Thoracic aorta (tissue), 2 donors: Measurements from ENCODE around the gene TAF11. TPM values are rescaled to one million over a fixed set of nuclear protein-coding genes. Genes with fewer than 3 reads are reported as not detected.

Source experiments
- ATAC-seq: fragments of 150-250 bp; one replicate; pipeline ENCODE4 v1.8.0; 2017; ENCODE audit warnings: low read depth; ENCODE audit not compliant: insufficient number of reproducible peaks, low FRiP score
- DNase-seq: peaks from one replicate; pipeline ENCODE4 v3.0.0-alpha.2; 2020; ENCODE audit warnings: low spot score
- H3K27ac ChIP-seq, 2 donors: fragments of 200-600 bp; sonication (generic); 1 replicate in 1 of 2; 2 replicates in 1 of 2; pipeline ENCODE4 v1.5.1; 2016; ENCODE audit warnings: mild to moderate bottlenecking in 2 of 2, moderate library complexity in 2 of 2
- H3K27me3 ChIP-seq: fragments of 200-600 bp; sonication (generic); replicated peaks from 2 replicates; pipeline ENCODE4 v1.6.0; 2016; ENCODE audit warnings: mild to moderate bottlenecking; ENCODE audit not compliant: insufficient read depth
- H3K36me3 ChIP-seq: fragments of 200-600 bp; sonication (generic); one replicate; pipeline ENCODE4 v1.5.1; 2016
- H3K4me1 ChIP-seq, 2 donors: fragments of 200-600 bp; sonication (generic); 1 replicate in 1 of 2; 2 replicates in 1 of 2; pipeline versions ENCODE4 v1.5.1 to v1.6.0; 2016; ENCODE audit warnings: low read depth in 2 of 2, mild to moderate bottlenecking in 1 of 2; ENCODE audit not compliant: control insufficient read depth in 1 of 2
- H3K4me3 ChIP-seq: fragments of 200-600 bp; sonication (generic); 2 replicates; pipeline ENCODE4 v1.5.1; 2016; ENCODE audit warnings: mild to moderate bottlenecking
- H3K9me3 ChIP-seq: fragments of 200-600 bp; sonication (generic); 2 replicates; pipeline ENCODE4 v1.5.1; 2016
- total RNA-seq, 2 donors: library from RNA; depleted of rRNA; stranded (reverse); fragments of >200 nt; gene quantifications; one replicate each; pipeline versions ENCODE4 v1.1.0 to v1.2.3, GENCODE V29; 2016
- TF ChIP-seq, protein P1 (sequence below): fragments of 200-600 bp; sonication (generic); IDR thresholded peaks from one replicate; pipeline ENCODE4 v1.5.1; 2019; ENCODE audit warnings: antibody characterized with exemption

Gene TAF11
- total RNA-seq, 2 donors from 2014 or later, result 15.8 to 33.2 TPM

DNA sequence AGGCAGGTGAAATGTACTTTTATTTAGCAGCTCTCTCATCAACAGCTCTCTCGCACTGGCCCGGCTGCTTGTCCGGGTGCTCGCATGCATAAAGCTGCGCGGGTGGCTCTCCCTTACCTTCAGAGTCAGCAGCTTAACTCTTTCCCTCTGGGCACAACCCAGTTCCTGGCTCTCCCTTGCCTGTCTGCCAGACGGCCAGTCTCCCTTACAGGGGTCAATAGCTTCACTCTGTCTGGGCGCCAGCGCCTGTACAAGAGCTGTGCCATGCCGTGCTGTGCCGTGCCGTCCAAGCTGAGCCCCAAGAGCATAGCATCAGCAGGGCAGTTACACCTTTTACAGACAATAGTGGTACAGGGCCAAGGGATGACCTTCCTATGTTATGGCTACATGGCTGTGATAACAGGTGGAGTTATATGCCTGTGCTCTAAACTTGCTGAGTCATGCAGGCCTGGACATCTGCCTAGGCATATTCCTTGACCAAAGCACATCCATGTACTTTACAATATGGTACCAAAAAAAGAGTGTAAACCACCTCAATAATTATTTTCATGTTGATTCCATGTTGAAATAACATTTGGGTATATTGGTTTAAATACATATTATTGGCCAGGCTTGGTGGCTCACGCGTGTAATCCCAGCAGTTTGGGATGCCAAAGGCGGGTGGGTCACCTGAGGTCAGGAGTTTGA is 48.0 kb downstream of the TAF11 start:
- Histone ChIP-seq H3K27me3 (no peaks in the 10 kb centered on the region), H3K36me3 (peaks cover 21% of the 10 kb centered on the region), H3K27ac (no peak overlapping the region), H3K4me3 (no peak overlapping the region), H3K9me3 (no peaks in the 10 kb centered on the region), H3K4me1 (no peaks in the 10 kb centered on the region)
- no peak for DNase-seq
- ATAC-seq, result no peak
- TF ChIP-seq, protein P1, sequence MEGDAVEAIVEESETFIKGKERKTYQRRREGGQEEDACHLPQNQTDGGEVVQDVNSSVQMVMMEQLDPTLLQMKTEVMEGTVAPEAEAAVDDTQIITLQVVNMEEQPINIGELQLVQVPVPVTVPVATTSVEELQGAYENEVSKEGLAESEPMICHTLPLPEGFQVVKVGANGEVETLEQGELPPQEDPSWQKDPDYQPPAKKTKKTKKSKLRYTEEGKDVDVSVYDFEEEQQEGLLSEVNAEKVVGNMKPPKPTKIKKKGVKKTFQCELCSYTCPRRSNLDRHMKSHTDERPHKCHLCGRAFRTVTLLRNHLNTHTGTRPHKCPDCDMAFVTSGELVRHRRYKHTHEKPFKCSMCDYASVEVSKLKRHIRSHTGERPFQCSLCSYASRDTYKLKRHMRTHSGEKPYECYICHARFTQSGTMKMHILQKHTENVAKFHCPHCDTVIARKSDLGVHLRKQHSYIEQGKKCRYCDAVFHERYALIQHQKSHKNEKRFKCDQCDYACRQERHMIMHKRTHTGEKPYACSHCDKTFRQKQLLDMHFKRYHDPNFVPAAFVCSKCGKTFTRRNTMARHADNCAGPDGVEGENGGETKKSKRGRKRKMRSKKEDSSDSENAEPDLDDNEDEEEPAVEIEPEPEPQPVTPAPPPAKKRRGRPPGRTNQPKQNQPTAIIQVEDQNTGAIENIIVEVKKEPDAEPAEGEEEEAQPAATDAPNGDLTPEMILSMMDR, result no peak

DNA sequence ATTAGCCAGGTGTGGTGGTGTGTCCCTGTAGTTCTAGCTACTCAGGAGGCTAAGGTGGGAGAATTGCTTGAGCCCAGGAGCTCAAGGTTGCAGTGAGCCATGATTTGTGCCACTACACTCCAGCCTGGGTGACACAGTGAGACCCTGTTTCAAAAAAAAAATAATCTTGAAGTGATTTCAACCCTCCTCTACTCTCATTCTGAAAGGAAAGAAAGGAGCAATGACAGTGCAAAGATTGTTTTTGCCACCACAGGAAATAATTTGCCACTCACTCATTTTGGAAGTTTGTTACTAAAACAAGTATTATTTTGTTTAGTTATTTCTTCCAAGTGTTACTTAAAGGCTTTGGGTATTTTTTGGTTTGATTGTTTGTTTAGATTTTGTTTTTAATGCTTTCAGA is 50.3 kb downstream of the TAF11 start:
- H3K9me3 ChIP-seq, result no peaks in the 10 kb centered on the region
- H3K27ac ChIP-seq, result no peak overlapping the region
- H3K36me3 ChIP-seq, result peaks cover 21% of the 10 kb centered on the region
- DNase-seq (no peak), ATAC-seq (no peak)
- no peak overlapping the region for H3K4me3 ChIP-seq
- H3K4me1 ChIP-seq, result no peaks in the 10 kb centered on the region
- TF ChIP-seq, protein P1, result no peak
- no peaks in the 10 kb centered on the region for H3K27me3 ChIP-seq

DNA sequence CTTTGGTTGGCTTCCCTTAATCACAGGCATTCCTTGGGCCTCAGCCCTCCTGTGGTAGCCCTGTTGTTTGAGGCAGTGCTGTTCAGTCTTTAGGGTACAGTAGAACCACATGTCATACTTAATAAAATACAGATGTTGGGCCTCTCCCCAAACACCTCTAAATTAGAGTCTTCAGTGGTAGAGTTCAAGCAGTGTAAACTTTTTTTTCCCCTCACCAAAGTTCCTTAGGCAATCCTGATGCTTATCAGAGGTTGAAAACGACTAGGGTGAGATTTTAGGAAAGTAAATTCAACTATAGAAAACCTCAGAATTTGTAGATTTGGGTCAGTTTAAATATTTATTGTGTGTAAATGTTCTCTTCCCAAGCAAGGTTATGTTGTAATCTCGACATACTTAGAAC is 51.4 kb downstream of the TAF11 start:
- TF ChIP-seq, protein P1, result no peak
- H3K27ac ChIP-seq, result no peak overlapping the region
- ATAC-seq (no peak), DNase-seq (no peak)
- no peaks in the 10 kb centered on the region for H3K4me1 ChIP-seq
- no peaks in the 10 kb centered on the region for H3K9me3 ChIP-seq
- H3K27me3 ChIP-seq, result no peaks in the 10 kb centered on the region
- H3K4me3 ChIP-seq, result no peak overlapping the region
- H3K36me3 ChIP-seq, result peaks cover 21% of the 10 kb centered on the region

DNA sequence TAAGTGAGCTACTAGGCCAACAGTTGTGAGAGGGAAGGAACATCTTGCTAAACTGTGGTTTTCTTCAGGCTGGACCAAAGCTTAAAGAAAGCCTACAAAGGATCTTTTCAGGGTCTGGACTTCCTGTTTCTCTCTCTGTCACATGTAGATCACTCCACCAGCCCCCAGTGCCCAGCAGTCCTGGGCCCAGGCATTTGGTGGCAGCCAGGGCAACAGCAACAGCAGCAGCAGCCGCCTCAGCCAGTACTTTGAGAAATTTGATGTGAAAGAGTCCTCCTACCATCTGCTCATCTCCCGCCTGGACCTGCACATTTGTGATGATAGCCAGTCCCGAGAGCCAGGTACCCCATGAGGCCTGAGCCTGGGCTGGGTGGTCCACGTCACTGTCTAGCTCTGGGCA is 51.8 kb downstream of the TAF11 start:
- TF ChIP-seq, protein P1, result no peak
- DNase-seq (no peak), ATAC-seq (no peak)
- Histone ChIP-seq H3K27me3 (no peaks in the 10 kb centered on the region), H3K36me3 (peaks cover 21% of the 10 kb centered on the region), H3K27ac (no peak overlapping the region), H3K9me3 (no peaks in the 10 kb centered on the region), H3K4me1 (no peaks in the 10 kb centered on the region), H3K4me3 (no peak overlapping the region)

DNA sequence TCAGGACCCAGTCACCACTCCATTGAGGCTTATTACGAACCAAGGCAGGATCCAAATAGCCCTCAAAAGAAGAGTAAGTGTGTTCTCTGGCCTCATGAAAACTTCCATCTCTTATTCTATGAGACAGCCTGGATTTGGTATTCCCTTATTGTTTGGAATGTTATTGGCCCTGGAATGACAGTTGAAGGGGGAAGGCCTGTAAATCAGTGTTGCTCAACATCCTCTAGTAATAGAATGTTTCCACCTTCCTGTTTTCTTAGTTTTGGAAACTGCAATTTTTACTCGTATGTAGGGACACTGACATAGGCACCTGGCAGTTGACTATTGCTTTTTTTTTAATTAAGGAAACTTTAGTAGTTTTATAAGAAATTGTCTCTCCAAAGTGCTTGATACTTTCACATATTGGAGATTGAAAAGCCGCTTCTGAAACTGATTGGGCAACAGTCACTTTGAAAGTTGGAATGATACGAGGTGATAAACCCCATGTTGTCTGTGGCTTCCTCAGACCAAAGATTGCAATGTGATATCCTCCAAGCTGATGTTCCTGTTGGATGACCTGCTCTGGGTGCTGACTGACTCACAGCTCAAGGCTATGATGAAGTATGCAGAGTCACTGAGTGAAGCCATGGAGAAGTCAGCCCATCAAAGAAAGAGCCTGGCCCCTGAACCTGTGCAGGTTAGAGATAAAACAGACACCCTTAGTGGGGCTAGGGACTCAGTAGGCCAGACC is 52.9 kb downstream of the TAF11 start:
- TF ChIP-seq, protein P1, result no peak
- no peak overlapping the region for H3K27ac ChIP-seq
- H3K4me1 ChIP-seq, result no peaks in the 10 kb centered on the region
- no peaks in the 10 kb centered on the region for H3K9me3 ChIP-seq
- H3K4me3 ChIP-seq, result no peak overlapping the region
- peaks cover 22% of the 10 kb centered on the region for H3K36me3 ChIP-seq
- DNase-seq (no peak), ATAC-seq (no peak)
- H3K27me3 ChIP-seq, result no peaks in the 10 kb centered on the region
